ENCODE data around the gene CFL1.

- TF ChIP-seq BHLHE40 (IDR thresholded peaks at IDR 0.05; ENCODE audit: borderline replicate concordance), result no peak
- TF ChIP-seq CTBP1 (IDR thresholded peaks at IDR 0.05; ENCODE audit: borderline replicate concordance), result no peak
- TF ChIP-seq SUZ12 (IDR thresholded peaks at IDR 0.05), result no peak
- no peak for TF ChIP-seq SP1 (IDR thresholded peaks at IDR 0.05)
These were observed 23.8 kb downstream of the CFL1 start for GRCh38 chr11:65834202-65834601.

All from HEK293T (cell line).